Uterus (tissue), 2 donors: ENCODE data around the gene RAPGEF2.

Experiments
- POLR2A ChIP-seq, 2 donors: fragments of 450-650 bp; IDR thresholded peaks; one replicate each; pipeline ENCODE4 v1.6.1; 2016; ENCODE audit warnings: antibody characterized with exemption in 2 of 2, mild to moderate bottlenecking in 1 of 2, moderate library complexity in 1 of 2
- TF ChIP-seq, protein P1 (sequence below), 4 experiments: fragments of 200-600 bp in 2 of 4; fragments of 450-650 bp in 2 of 4; sonication (generic) in 2 of 4; IDR thresholded peaks; one replicate each; pipeline ENCODE4 v1.5.1; 2016 to 2019; ENCODE audit warnings: antibody characterized with exemption in 4 of 4, mild to moderate bottlenecking in 2 of 4, moderate library complexity in 1 of 4

DNA sequence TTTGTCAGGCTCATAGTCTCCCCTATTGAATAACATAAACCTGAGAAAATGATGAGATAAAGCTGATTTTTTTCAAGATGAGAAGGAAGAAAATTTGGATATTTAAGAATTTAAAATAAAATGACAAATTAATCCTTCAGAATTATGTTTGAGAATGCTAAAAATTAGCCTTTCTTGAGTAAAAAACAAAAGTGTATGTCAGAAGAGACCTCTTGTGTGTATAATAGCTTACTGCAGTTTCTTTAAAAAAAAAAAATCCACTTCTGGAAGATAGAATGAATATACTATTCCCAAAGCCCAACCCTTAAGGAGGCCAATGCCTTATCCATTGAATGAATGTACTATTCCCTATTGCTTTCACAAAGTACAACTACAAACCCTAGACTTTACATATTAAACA is 281.8 kb downstream of the RAPGEF2 start:
- TF ChIP-seq, protein P1, sequence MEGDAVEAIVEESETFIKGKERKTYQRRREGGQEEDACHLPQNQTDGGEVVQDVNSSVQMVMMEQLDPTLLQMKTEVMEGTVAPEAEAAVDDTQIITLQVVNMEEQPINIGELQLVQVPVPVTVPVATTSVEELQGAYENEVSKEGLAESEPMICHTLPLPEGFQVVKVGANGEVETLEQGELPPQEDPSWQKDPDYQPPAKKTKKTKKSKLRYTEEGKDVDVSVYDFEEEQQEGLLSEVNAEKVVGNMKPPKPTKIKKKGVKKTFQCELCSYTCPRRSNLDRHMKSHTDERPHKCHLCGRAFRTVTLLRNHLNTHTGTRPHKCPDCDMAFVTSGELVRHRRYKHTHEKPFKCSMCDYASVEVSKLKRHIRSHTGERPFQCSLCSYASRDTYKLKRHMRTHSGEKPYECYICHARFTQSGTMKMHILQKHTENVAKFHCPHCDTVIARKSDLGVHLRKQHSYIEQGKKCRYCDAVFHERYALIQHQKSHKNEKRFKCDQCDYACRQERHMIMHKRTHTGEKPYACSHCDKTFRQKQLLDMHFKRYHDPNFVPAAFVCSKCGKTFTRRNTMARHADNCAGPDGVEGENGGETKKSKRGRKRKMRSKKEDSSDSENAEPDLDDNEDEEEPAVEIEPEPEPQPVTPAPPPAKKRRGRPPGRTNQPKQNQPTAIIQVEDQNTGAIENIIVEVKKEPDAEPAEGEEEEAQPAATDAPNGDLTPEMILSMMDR (IDR thresholded peaks at IDR 0.05) = no peak
- no peak for TF ChIP-seq POLR2A (IDR thresholded peaks at IDR 0.05)
